Gastrocnemius medialis (tissue), 4 donors: ENCODE data around the gene SLX9.

Source experiments
- CTCF ChIP-seq, 5 experiments: fragments of 450-650 bp in 3 of 5; fragments of 200-600 bp in 2 of 5; sonication (generic) in 2 of 5; IDR thresholded peaks in 4 of 5; conservative IDR thresholded peaks in 1 of 5; 1 replicate in 4 of 5; 2 replicates in 1 of 5; pipeline ENCODE4 v1.5.1; 2016 to 2019; ENCODE audit warnings: antibody characterized with exemption in 5 of 5, mild to moderate bottlenecking in 3 of 5, moderate library complexity in 3 of 5
- POLR2A ChIP-seq, 2 donors: fragments of 450-650 bp; IDR thresholded peaks; one replicate each; pipeline ENCODE4 v1.6.1; 2017; ENCODE audit warnings: antibody characterized with exemption in 2 of 2, mild to moderate bottlenecking in 2 of 2, moderate library complexity in 2 of 2

- TF ChIP-seq CTCF (IDR thresholded peaks at IDR 0.05 in 4 of 5, conservative IDR thresholded peaks at IDR 0.05 in 1 of 5) (no peak), POLR2A (IDR thresholded peaks at IDR 0.05) (no peak)
Observed at GRCh38 chr21:44986471-44987291, 46.9 kb downstream of the SLX9 start.
